Vagina (tissue), 2 donors: ENCODE results near the gene TMEM74B. TPM values are rescaled to one million over a fixed set of nuclear protein-coding genes. Genes with fewer than 3 reads are reported as not detected.

Experiments used
- DNase-seq, 2 donors: peaks; one replicate each; pipeline ENCODE4 v3.0.0-alpha.2; 2017; ENCODE audit errors: extremely low spot score in 2 of 2
- H3K27ac ChIP-seq: fragments of 200-600 bp; sonication (generic); one replicate; pipeline ENCODE4 v1.5.1; 2019
- H3K27me3 ChIP-seq: fragments of 200-600 bp; sonication (generic); one replicate; pipeline ENCODE4 v1.5.1; 2019
- H3K36me3 ChIP-seq, 2 donors: fragments of 200-600 bp; sonication (generic); one replicate each; pipeline ENCODE4 v1.5.1; 2017 to 2019
- H3K4me1 ChIP-seq: fragments of 200-600 bp; sonication (generic); one replicate; pipeline ENCODE4 v1.5.1; 2019
- H3K4me3 ChIP-seq, 2 donors: fragments of 200-600 bp; sonication (generic); 1 replicate in 1 of 2; 2 replicates in 1 of 2; pipeline ENCODE4 v1.5.1; 2016 to 2019
- H3K9me3 ChIP-seq: fragments of 200-600 bp; sonication (generic); one replicate; pipeline ENCODE4 v1.5.1; 2019
- POLR2A ChIP-seq, 2 donors: fragments of 450-650 bp; IDR thresholded peaks; one replicate each; pipeline ENCODE4 v1.6.1; 2017; ENCODE audit warnings: antibody characterized with exemption in 2 of 2, mild to moderate bottlenecking in 2 of 2, moderate library complexity in 2 of 2
- POLR2AphosphoS5 ChIP-seq, 2 donors: sonication (generic); formaldehyde crosslinking; IDR thresholded peaks; one replicate each; pipeline ENCODE4 v1.9.0; 2017; ENCODE audit warnings: antibody characterized with exemption in 2 of 2, mild to moderate bottlenecking in 2 of 2, low read depth in 1 of 2; ENCODE audit not compliant: insufficient read depth in 1 of 2
- intact Hi-C: fragments of 100-400 bp; cut with DNase I; formaldehyde crosslinking; loops from one replicate; pipeline ENCODE4 v1.15.1; 2023
- total RNA-seq: library from RNA; depleted of rRNA; stranded (reverse); fragments of >200 nt; gene quantifications from one replicate; pipeline ENCODE4 v1.2.3, GENCODE V29; 2016
- TF ChIP-seq, protein P1 (sequence below), 3 experiments: fragments of 450-650 bp in 2 of 3; fragments of 200-600 bp in 1 of 3; sonication (generic) in 1 of 3; IDR thresholded peaks; one replicate each; pipeline ENCODE4 v1.5.1; 2017 to 2019; ENCODE audit warnings: antibody characterized with exemption in 3 of 3, mild to moderate bottlenecking in 2 of 3, moderate library complexity in 2 of 3

TMEM74B gene
- total RNA-seq, 1 donor from 2014 or later = 4.2 TPM

DNA sequence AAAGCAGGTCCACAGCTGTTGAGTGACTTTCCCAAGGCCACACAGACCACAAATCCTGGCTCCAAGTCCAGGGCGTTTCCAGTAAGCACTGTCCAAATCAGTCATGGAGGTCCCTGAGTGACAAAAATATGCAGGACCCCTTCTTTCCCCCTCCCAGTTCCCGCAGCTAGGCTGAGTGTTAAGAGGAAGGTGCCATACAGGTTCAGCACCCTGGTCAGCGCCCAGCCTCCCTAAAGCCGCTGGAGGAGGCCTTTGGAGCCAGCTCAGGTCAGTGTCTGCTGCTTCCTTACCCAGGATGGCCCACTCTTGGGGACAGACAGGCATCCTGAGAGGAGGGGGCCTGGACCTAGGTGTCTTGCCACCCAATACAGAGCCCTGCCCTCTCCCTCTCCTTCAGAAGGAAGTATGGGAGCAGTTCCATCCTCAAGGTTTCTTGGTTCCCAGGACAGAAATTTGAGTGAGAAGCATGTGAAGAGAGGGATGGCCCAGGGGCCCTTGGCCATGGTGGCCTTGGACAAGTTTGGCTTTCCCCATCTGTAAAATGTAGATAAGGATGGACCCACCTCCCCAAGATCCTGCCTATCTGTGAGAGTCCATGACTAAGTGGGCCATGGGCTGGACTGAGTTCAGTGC is 13.2 kb downstream of the TMEM74B start:
- no peaks in the 10 kb centered on the region for H3K9me3 ChIP-seq
- H3K36me3 ChIP-seq = peaks cover 0 to 46% of the 10 kb centered on the region in 2 donors
- no peak overlapping the region for H3K4me3 ChIP-seq
- intact Hi-C loops = no loop called here
- no peak for TF ChIP-seq POLR2A (IDR thresholded peaks at IDR 0.05)
- TF ChIP-seq, protein P1, sequence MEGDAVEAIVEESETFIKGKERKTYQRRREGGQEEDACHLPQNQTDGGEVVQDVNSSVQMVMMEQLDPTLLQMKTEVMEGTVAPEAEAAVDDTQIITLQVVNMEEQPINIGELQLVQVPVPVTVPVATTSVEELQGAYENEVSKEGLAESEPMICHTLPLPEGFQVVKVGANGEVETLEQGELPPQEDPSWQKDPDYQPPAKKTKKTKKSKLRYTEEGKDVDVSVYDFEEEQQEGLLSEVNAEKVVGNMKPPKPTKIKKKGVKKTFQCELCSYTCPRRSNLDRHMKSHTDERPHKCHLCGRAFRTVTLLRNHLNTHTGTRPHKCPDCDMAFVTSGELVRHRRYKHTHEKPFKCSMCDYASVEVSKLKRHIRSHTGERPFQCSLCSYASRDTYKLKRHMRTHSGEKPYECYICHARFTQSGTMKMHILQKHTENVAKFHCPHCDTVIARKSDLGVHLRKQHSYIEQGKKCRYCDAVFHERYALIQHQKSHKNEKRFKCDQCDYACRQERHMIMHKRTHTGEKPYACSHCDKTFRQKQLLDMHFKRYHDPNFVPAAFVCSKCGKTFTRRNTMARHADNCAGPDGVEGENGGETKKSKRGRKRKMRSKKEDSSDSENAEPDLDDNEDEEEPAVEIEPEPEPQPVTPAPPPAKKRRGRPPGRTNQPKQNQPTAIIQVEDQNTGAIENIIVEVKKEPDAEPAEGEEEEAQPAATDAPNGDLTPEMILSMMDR (IDR thresholded peaks at IDR 0.05) = no peak
- DNase-seq = no peak
- H3K27ac ChIP-seq = no peak overlapping the region
- no peaks in the 10 kb centered on the region for H3K4me1 ChIP-seq
- H3K27me3 ChIP-seq = no peaks in the 10 kb centered on the region

DNA sequence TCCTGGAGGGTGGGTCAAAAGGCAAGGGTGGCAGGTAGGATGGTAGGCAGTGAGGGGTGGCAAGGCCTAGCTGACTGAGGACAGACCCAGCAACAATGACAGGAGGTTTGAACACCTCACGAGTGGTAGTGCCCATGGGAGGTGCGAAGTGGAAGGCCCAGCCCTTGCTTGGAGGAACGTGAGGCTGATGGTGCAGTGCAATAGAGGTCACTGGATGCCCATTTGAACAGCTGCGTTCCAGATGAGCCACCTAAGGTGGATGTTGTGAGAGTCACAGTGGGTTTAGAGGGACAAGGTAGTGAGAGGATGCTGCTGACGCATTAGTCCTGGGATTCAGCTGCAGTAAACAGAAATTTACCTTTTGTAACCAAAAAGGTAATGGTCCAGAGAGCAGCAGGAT is 15.6 kb downstream of the TMEM74B start:
- H3K36me3 ChIP-seq = peaks cover 0 to 69% of the 10 kb centered on the region in 2 donors
- no peaks in the 10 kb centered on the region for H3K9me3 ChIP-seq
- no peak overlapping the region for H3K4me3 ChIP-seq
- no peaks in the 10 kb centered on the region for H3K27me3 ChIP-seq
- no peak for DNase-seq
- TF ChIP-seq, protein P1 (IDR thresholded peaks at IDR 0.05) = no peak
- TF ChIP-seq POLR2AphosphoS5 (IDR thresholded peaks at IDR 0.05; ENCODE audit: insufficient read depth in 1 of 2, low read depth in 1 of 2) (no peak), POLR2A (IDR thresholded peaks at IDR 0.05) (no peak)
- no peaks in the 10 kb centered on the region for H3K4me1 ChIP-seq
- no peak overlapping the region for H3K27ac ChIP-seq
- intact Hi-C loops = no loop called here

DNA sequence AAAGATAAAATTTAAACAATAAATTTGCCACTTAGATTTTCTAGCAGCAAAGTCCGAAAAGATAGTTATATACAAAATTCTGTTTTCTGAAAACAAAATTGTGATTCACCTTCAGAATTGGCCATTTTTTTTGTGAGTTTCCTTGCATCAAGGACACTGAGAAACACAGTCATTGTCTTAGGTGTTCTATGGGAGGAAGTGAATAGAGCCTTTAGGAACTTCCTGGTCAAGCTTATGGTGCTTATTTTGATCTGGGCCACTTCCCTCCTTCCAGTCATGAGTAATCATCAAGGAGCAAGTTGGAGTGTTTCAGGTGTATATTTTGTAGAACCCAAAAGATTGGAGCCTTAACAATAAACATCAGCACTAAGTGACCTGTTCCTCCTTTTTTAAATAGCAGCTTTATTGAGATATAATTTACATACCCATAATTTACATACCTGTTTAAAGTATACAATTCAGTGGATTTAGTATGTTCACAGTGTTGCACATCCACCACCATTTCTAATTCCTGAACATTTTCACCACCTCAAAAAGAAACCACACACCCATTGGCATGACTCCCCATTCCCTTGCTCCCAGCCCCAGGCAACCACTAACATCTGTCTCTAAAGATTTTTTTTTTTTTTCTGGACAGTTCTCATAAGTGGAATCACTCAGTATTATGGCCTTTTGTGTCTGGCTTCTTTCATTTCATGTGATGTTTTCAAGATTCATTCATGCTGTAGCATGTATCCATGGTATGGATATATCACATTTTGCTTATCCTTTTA is 17.6 kb downstream of the TMEM74B start:
- H3K36me3 ChIP-seq = peaks cover 0 to 82% of the 10 kb centered on the region in 2 donors
- TF ChIP-seq POLR2AphosphoS5 (IDR thresholded peaks at IDR 0.05; ENCODE audit: insufficient read depth in 1 of 2, low read depth in 1 of 2) (no peak), POLR2A (IDR thresholded peaks at IDR 0.05) (no peak)
- TF ChIP-seq, protein P1 (IDR thresholded peaks at IDR 0.05) = no peak
- no peak overlapping the region for H3K4me3 ChIP-seq
- no peaks in the 10 kb centered on the region for H3K27me3 ChIP-seq
- intact Hi-C loops = no loop called here
- no peak for DNase-seq
- H3K4me1 ChIP-seq = no peaks in the 10 kb centered on the region
- no peak overlapping the region for H3K27ac ChIP-seq
- H3K9me3 ChIP-seq = no peaks in the 10 kb centered on the region

DNA sequence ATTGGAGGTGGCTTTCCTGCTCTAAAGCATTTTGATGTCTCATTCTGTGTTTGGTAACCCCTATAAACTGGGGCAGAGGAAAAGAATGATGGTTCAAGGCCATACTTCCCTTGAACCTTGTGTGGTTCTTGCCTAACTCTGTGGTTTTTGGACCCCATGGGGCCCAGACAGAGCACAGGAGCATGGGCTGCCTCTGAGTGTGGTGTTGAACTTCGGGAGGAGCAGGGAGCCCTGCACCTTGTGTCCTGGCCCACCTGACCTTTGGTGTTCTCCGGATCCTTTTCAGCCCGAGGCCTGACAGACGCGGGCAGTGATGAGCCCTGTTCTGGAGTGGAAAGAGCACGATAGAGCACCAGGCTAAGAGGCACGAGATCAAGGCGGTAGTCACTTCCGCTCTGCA is 18.8 kb downstream of the TMEM74B start:
- DNase-seq = peak in 1 of 2 donors; percentile 65
- Histone ChIP-seq H3K27me3 (no peaks in the 10 kb centered on the region), H3K36me3 (peaks cover 0 to 80% of the 10 kb centered on the region in 2 donors), H3K4me1 (no peaks in the 10 kb centered on the region), H3K4me3 (no peak overlapping the region), H3K27ac (no peak overlapping the region), H3K9me3 (no peaks in the 10 kb centered on the region)
- TF ChIP-seq POLR2A (IDR thresholded peaks at IDR 0.05) (no peak), POLR2AphosphoS5 (IDR thresholded peaks at IDR 0.05; ENCODE audit: insufficient read depth in 1 of 2, low read depth in 1 of 2) (no peak)
- TF ChIP-seq, protein P1 (IDR thresholded peaks at IDR 0.05) = no peak
- intact Hi-C loops = no loop called here

DNA sequence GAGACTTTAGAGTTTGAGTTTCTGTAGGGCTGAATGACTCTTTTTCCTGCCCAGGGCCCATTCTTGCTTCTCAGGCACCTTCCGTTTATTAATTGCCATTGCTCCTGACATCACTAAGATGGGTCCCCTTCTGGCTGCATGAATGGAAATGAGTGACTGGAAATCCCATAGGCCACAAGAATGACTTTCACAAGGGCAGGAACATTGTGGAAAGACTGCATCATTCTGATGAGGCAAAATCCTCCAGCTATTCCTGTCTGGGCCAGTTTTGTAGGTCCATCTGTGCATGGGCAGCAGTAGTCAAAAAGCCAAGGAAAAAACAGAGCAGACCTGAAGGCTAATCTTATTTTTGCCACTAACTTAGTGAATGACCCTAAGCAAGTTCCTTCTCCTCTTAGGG is 19.3 kb downstream of the TMEM74B start:
- TF ChIP-seq POLR2A (IDR thresholded peaks at IDR 0.05) (no peak), POLR2AphosphoS5 (IDR thresholded peaks at IDR 0.05; ENCODE audit: insufficient read depth in 1 of 2, low read depth in 1 of 2) (no peak)
- TF ChIP-seq, protein P1 (IDR thresholded peaks at IDR 0.05) = no peak

More for the DNA sequence above, 19.3 kb downstream of the TMEM74B start:
- DNase-seq = peak in 1 of 2 donors; percentile 27
- peaks cover 0 to 82% of the 10 kb centered on the region in 2 donors for H3K36me3 ChIP-seq
- H3K27me3 ChIP-seq = no peaks in the 10 kb centered on the region
- no peaks in the 10 kb centered on the region for H3K4me1 ChIP-seq
- H3K4me3 ChIP-seq = no peak overlapping the region
- intact Hi-C loops = no loop called here
- H3K27ac ChIP-seq = no peak overlapping the region
- H3K9me3 ChIP-seq = no peaks in the 10 kb centered on the region
